GM18498 (cell line): Measurements from ENCODE around the gene TMEM179.

Experiments
- ATAC-seq: cut with Tn5 transposase; IDR thresholded peaks from one replicate; pipeline ENCODE4 v1.9.1; 2021; ENCODE audit warnings: mild to moderate bottlenecking, moderate library complexity; ENCODE audit not compliant: unreplicated experiment

The TMEM179 gene

GRCh38 chr14:104600141-104600643, 4.4 kb downstream of the TMEM179 start:
- no peak for ATAC-seq

- ATAC-seq, result no peak
Measured at GRCh38 chr14:104599446-104599845, 5.1 kb downstream of the TMEM179 start.

DNA sequence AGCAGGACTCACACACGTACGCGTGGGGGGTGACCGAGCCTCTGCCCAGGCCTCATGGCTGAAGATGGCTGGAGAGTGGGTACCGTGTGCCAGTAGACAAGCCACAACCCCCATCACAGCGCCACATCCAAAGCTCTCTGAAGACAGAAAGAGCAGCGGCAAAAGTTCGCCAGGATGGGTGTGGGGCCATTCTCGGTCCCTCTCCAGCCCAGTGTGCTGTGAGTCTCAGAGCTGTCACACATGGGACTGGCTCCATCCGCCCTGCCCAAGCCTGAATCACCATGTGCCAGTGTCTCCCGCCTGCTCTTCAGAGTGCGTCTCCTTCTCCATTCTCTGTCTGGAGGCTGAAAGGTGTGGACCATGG, 5.7 kb downstream of the TMEM179 start:
- no peak for ATAC-seq

DNA sequence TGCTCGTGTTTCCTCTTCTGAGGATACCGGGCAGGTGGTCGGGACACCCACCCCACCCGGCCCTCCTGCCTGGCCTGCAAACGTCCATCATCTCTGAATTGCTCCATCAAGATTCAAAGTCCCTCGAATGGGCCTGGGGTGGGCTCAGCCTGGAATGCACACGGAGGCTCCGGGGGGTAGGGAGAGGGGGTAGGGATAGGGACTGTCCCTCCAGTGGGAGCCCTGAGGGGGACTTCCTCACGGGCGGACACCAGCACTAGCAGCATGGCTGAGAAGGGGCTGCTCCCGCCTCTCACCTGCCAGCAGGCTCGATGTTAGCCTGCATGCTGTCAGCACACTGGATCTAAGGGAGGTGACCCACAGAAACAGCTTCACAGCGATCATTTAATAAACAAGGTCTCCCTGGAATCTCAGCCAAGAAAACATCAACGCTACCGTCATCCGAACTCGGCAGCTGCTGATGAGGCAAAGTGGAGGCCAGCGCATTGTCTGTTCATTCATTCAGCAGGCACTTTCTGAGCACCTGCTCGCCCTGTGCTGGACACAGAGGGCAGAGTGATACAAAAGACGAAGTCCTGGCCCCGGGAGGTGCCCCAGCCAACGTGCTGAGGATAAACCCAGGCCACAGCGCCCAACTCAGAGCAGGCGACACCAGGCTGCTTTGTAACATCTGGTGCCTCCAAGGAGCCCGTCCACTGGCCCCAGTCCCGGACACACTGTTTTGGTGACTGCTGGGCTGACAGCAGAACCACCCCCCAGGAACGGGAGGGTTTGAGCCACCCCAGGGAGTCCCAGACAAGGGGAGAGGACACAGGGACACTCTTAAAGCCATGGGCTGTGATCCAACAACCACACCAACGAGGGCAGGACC, 6.3 kb downstream of the TMEM179 start:
- no peak for ATAC-seq

- ATAC-seq, result no peak
Measured at GRCh38 chr14:104597576-104597975, 7.0 kb downstream of the TMEM179 start.

- ATAC-seq, result no peak
Measured at GRCh38 chr14:104596927-104597351, 7.6 kb downstream of the TMEM179 start.

DNA sequence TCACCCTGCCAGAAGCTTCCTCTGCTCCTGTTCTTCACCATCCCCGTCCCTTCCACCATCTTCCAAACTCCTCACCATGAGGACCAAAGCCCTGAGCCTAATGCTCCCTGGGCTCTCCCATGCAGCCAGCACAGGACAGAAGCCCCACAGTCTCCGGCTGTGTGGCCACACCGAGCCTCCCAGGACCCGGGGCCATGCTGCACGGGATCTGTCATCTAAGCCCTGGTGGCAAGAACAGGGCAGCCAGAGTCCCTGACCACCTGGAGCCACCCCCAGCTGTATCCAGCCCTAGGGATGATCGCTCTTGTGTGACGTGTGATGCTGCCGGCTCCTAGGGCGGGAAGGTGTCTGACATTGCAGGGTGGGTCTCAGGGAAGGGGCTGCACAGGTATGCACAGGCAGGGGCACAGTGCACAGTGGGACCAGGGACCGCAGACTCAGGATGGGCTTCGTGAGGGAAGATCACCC, 8.1 kb downstream of the TMEM179 start:
- ATAC-seq, result no peak

GRCh38 chr14:104595911-104596450, 8.6 kb downstream of the TMEM179 start:
- no peak for ATAC-seq

DNA sequence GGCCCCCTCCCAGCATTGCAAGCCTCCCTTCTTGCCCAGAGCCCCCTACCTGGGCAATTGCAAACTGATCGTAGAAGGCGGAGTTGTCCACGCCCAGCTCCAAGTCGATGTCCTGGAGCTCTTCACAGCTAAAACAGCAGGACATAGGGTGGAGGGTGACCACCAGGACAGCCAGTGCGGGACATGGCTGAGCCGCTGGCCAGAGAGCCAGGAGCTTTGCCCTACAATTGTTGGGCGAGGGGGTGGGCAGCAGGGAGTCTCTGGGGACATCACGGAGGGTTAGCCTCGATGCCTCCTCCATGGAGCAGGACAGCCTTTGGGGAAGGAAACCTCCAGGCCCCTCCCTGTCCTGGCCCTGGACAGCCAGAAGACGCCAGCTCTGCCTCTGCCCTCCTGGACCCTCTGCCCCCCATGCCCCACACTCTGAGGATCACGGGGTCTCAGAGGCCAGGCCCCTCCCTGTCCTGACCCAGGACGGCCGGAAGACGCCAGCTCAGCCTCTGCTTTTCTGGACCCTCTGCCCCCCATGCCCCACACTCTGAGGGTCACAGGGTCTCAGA, 9.4 kb downstream of the TMEM179 start:
- no peak for ATAC-seq

DNA sequence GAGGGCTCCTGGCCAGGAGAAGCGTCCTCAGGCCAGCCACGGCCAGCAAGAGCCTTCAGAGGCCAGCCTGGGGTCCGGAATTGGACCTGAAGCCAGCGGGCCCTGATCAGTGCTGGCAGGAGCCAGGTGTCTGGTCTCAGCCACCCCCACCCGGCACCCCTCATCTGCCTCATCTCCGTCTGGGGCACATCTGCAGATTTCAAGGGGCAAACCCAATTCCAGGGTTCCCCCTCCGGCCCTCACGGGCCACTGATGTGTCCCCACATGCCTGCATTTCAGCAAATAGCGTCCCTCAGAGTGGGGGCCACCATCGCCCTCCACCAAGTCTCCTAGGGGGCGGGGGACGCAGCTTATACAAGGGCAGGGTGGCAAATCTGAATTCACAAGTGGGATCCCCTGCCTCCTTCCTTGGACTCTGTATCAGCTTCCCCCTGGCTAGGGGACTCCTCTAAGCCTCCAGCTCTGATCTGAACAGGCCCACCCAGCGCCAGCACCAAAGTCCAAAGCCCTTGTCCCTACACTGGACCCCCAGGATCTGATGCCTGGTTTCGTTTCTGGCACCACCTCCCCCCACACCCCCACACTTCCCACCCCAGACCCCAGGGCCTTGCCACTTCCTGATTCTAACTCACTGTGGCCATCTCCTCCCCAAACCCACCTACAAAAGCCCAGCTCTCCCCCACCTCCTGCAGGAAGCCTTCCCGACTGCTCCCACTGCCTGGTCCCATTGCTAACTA, 10.1 kb downstream of the TMEM179 start:
- ATAC-seq, result no peak

- ATAC-seq, result no peak
Measured at GRCh38 chr14:104593710-104594136, 10.8 kb downstream of the TMEM179 start.

GRCh38 chr14:104593241-104593701, 11.3 kb downstream of the TMEM179 start:
- ATAC-seq, result no peak

DNA sequence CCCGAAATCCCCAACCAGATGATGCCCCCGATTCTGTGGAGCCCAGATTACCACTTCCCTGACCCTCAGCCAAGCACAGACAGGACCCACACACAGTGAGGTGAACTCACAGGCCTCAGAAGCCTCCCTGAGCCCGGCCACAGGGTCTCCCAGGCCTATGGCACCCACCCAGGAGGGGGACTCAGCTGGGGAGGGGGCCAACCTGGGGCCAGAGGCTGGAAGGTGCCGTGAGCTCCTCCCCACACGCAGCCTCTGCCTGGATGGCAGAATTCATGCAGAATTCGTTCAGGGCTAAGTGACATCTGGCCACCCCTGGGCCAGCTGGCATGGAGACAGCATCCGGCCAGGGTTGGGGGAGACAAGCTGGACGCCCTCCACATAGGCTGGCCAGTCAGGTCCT, 11.8 kb downstream of the TMEM179 start:
- ATAC-seq, result no peak

DNA sequence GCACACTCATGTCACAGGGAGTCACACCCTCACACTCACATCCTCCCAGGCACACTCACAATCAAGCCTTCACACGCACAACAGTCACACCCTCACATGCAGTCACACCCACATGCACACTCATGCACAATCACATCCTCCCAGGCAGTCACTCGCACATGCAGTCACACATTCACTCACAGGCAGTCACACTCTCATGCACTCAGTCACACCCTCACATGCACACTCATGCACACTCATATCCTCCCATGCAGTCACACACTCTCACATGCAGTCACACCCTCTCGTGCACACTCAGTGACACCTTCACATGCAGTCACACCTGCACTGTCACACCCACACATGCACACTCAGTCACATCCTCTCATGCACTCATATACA, 12.3 kb downstream of the TMEM179 start:
- ATAC-seq, result no peak

- no peak for ATAC-seq
Measured at GRCh38 chr14:104591506-104592291, 12.9 kb downstream of the TMEM179 start.

- no peak for ATAC-seq
Measured at GRCh38 chr14:104591031-104591430, 13.5 kb downstream of the TMEM179 start.

DNA sequence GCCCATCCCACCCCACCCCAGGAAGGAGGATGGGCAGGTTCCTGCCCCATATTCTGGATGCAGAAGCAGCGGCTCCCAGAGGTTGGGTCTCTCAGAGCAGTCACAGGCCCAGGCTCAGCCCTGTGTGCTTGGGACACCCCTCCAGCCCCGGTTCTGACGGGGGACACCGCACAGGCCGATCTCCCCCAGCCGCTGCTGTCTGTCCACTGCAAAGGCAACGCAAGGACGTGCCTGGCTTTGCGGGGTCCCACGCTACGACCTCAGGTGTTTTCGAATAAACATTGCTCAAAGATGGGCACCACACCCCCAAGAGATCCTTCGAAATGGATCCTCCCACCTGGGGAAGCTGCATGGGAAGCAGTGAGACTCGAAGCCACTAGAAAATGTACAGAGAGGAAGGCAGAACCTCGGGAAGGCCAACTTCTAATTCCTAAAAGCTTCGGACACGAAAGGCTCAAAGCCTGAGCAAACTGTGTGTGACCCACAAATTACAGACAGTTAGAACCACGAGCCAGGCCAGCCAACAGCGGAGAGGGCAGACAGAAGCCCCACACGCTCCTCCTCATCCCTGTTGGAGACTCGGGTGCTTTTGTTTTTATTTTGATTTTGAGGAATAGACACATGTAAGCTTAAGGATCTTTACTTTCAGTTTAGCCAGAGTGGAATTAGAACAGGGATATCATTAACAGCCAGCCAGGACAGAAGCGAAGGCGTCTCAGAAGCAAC, 14.2 kb downstream of the TMEM179 start:
- ATAC-seq, result no peak

- ATAC-seq, result no peak
Measured at GRCh38 chr14:104589338-104590195, 15.0 kb downstream of the TMEM179 start.
